ENCODE data around the gene HIVEP3. TPM values are rescaled to one million over a fixed set of nuclear protein-coding genes. Genes with fewer than 3 reads are reported as not detected.

Gene HIVEP3
- total and polyA plus RNA-seq, 2 of the 13 experiments (the other 11 are each of a cell fraction or from before 2014, with no cell fraction given), result 0.05 TPM; not detected in 1

GRCh38 chr1:41578712-41579335, 339.9 kb downstream of the HIVEP3 start (continued):
- peak; percentile 52 for TF ChIP-seq CTCF (CRISPR knock-in tag; IDR thresholded peaks at IDR 0.05)
- no peak for TF ChIP-seq ZNF747 (CRISPR knock-in tag; IDR thresholded peaks at IDR 0.05; ENCODE audit: borderline replicate concordance)
- peak; percentile 49; the same call in 1 of the 2 replicates for TF ChIP-seq TFAP4 (IDR thresholded peaks at IDR 0.05; ENCODE audit: borderline replicate concordance, low read depth)

- no peaks in the 10 kb centered on the region for H3K36me3 ChIP-seq (replicated peaks in 1 of 2; ENCODE audit: control insufficient read depth in 1 of 2, insufficient read depth in 2 of 2, low read length in 2 of 2)
- H3K9me3 ChIP-seq (ENCODE audit: low read length), result no peaks in the 10 kb centered on the region
- peaks cover 0 to 23% of the 10 kb centered on the region in 2 experiments; a peak in 4 of 5 replicates for H3K27me3 ChIP-seq (ENCODE audit: control insufficient read depth in 1 of 2, insufficient read depth in 2 of 2, low read length in 2 of 2)
- H3K9ac ChIP-seq (ENCODE audit: insufficient read depth, low read depth, low read length), result no peak overlapping the region
- H4K20me1 ChIP-seq (ENCODE audit: insufficient read depth, low read length), result no peaks in the 10 kb centered on the region
- ChIA-PET CTCF (ENCODE audit: low intra/inter-chr PET ratio, low total read pairs) (no interaction called here), POLR2A (no interaction called here)
- no peak overlapping the region for H2AFZ ChIP-seq (ENCODE audit: low read length)
- BruUV-seq (replicated peaks), result no TSS peak
- no peak for TF ChIP-seq CREBL2 (CRISPR knock-in tag; IDR thresholded peaks at IDR 0.05; ENCODE audit: borderline replicate concordance)
- TF ChIP-seq ZMAT3 (CRISPR knock-in tag; conservative IDR thresholded peaks at IDR 0.05), result no peak
- no peak for TF ChIP-seq ZNF17 (CRISPR knock-in tag; IDR thresholded peaks at IDR 0.05)
- H3K4me1 ChIP-seq (ENCODE audit: insufficient read depth, low read length), result no peaks in the 10 kb centered on the region
- WGBS (ENCODE audit: low lambda C conversion rate), result 0% methylated on average over 1 of the region's 4 CpGs
- no peak for DNase-seq (ENCODE audit: low spot score)
- intact Hi-C loops (cut with micrococcal nuclease; ENCODE audit: unreplicated experiment), result no loop called here
- in situ Hi-C loops (cut with HindIII; ENCODE audit: extremely low pct_ligation_motif_present, low pct_unique_long_range_greater_than_20kb), result no loop called here
- H3K4me2 ChIP-seq (ENCODE audit: low read depth, low read length), result no peak overlapping the region
- no peak overlapping the region for H3K4me3 ChIP-seq (replicated peaks in 1 of 3; ENCODE audit: insufficient read depth in 1 of 3, low read depth in 2 of 3, low read length in 3 of 3)
- no peak for FAIRE-seq
- H3K27ac ChIP-seq (ENCODE audit: extremely low read length, insufficient read depth, low read length), result no peak overlapping the region
- no peaks in the 10 kb centered on the region for H3K79me2 ChIP-seq (ENCODE audit: insufficient read depth, low read length)
- ATAC-seq, result no peak
Measured at GRCh38 chr1:41576620-41577019, 342.1 kb downstream of the HIVEP3 start.

Data from HepG2 (cell line).